Sigmoid colon (tissue), 4 donors: ENCODE data around the gene ARHGAP22.

Experiments used
- EP300 ChIP-seq, 4 donors: sonication (generic); formaldehyde crosslinking; IDR thresholded peaks; one replicate each; pipeline ENCODE4 v1.6.1; 2017; ENCODE audit warnings: antibody characterized with exemption in 4 of 4
- POLR2AphosphoS5 ChIP-seq, 4 donors: sonication (generic); formaldehyde crosslinking; IDR thresholded peaks; one replicate each; pipeline ENCODE4 v1.6.1; 2017; ENCODE audit warnings: antibody characterized with exemption in 4 of 4
- TF ChIP-seq, protein P1 (sequence below), 4 experiments: fragments of 450-650 bp in 3 of 4; fragments of 200-600 bp in 1 of 4; IDR thresholded peaks; one replicate each; pipeline ENCODE4 v1.5.1; 2016 to 2019; ENCODE audit warnings: antibody characterized with exemption in 4 of 4, mild to moderate bottlenecking in 3 of 4, moderate library complexity in 2 of 4

GRCh38 chr10:48453451-48454301 is 151.2 kb downstream of the ARHGAP22 start:
- TF ChIP-seq, protein P1, sequence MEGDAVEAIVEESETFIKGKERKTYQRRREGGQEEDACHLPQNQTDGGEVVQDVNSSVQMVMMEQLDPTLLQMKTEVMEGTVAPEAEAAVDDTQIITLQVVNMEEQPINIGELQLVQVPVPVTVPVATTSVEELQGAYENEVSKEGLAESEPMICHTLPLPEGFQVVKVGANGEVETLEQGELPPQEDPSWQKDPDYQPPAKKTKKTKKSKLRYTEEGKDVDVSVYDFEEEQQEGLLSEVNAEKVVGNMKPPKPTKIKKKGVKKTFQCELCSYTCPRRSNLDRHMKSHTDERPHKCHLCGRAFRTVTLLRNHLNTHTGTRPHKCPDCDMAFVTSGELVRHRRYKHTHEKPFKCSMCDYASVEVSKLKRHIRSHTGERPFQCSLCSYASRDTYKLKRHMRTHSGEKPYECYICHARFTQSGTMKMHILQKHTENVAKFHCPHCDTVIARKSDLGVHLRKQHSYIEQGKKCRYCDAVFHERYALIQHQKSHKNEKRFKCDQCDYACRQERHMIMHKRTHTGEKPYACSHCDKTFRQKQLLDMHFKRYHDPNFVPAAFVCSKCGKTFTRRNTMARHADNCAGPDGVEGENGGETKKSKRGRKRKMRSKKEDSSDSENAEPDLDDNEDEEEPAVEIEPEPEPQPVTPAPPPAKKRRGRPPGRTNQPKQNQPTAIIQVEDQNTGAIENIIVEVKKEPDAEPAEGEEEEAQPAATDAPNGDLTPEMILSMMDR (IDR thresholded peaks at IDR 0.05), result no peak
- TF ChIP-seq POLR2AphosphoS5 (IDR thresholded peaks at IDR 0.05), result no peak
- no peak for TF ChIP-seq EP300 (IDR thresholded peaks at IDR 0.05)
